HepG2 (cell line): ENCODE results near the gene LRRC8D. TPM values are rescaled to one million over a fixed set of nuclear protein-coding genes. Genes with fewer than 3 reads are reported as not detected.

Source experiments
- JUNB ChIP-seq: sonication (generic); formaldehyde crosslinking; IDR thresholded peaks from 2 replicates; pipeline ENCODE4 v1.8.0; 2022; ENCODE audit warnings: missing genetic modification reagents, mild to moderate bottlenecking, borderline replicate concordance
- MAZ ChIP-seq, 2 experiments: sonication (generic) in 1 of 2; formaldehyde crosslinking in 1 of 2; IDR thresholded peaks; 2 replicates each; pipeline versions ENCODE4 v1.5.0 to v1.6.1; 2012 to 2020; ENCODE audit warnings: low read depth in 2 of 2, mild to moderate bottlenecking in 2 of 2, borderline replicate concordance in 1 of 2, improper control_type of control experiment in 1 of 2, low read length in 1 of 2, missing genetic modification reagents in 1 of 2, moderate library complexity in 1 of 2
- PATZ1 ChIP-seq: sonication (generic); formaldehyde crosslinking; IDR thresholded peaks from 2 replicates; pipeline ENCODE4 v1.4.0; 2020; ENCODE audit warnings: missing genetic modification reagents
- ZNF710 ChIP-seq: sonication (generic); formaldehyde crosslinking; IDR thresholded peaks from 2 replicates; pipeline ENCODE4 v1.5.0; 2020; ENCODE audit warnings: mild to moderate bottlenecking, missing genetic modification reagents, borderline replicate concordance
- polyA plus RNA-seq, 8 experiments: library from polyadenylated mRNA; depleted of rRNA in 3 of 8; stranded (reverse) in 7 of 8; unstranded in 1 of 8; fragments of >200 nt; fragmentation: Illumina TruSeq in 4 of 8; extraction: Trizol in 4 of 8; gene quantifications; 2 replicates each; pipeline versions ENCODE4 v1.2.1 to v1.2.3, GENCODE V29; 2011 to 2016; ENCODE audit warnings: low read depth in 4 of 8, missing spikeins in 1 of 8, mixed read lengths in 1 of 8; ENCODE audit not compliant: insufficient read depth in 1 of 8
- total RNA-seq, 5 experiments: library from RNA; depleted of rRNA; stranded (reverse); fragments of >200 nt; fragmentation: Illumina TruSeq; extraction: Trizol; gene quantifications; 2 replicates each; pipeline ENCODE4 v1.2.3, GENCODE V29; 2016; ENCODE audit warnings: low read depth in 1 of 5

Gene LRRC8D
- total and polyA plus RNA-seq, 2 of the 13 experiments (the other 11 are each of a cell fraction or from before 2014, with no cell fraction given), result 29.9 to 45.5 TPM

- no peak for TF ChIP-seq JUNB (CRISPR knock-in tag)
- peak; percentile 14; the same call in 1 of the 2 replicates for TF ChIP-seq PATZ1 (CRISPR knock-in tag)
- TF ChIP-seq MAZ (IDR thresholded peaks at IDR 0.05; ENCODE audit: borderline replicate concordance, low read depth, low read length), result no peak
- no peak for TF ChIP-seq MAZ (CRISPR knock-in tag; IDR thresholded peaks at IDR 0.05; ENCODE audit: low read depth)
- TF ChIP-seq ZNF710 (CRISPR knock-in tag), result no peak
Observed at GRCh38 chr1:89833183-89834082, 12.6 kb downstream of the LRRC8D start (continued).
